ENCODE data around the gene RBMX.

DNA sequence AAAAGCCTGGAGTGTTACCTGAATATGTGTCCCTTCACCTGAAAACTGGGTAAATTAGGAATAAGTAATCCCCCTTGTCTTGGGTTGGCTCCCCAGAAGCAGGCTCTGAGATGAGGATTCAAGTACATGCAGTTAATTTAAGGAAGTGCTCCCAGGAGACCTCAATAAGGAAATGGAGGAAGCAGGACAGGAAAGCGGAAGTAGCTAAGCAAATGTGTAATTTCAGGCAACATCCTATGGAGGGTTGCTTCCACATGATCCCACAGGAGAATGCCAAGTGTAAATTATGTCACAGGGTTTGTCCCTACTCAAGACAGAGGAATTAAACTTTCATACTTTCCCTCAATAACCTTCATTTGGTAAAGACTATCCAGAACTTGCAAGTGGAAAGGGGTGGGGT is 51.7 kb downstream of the RBMX start:
- TF ChIP-seq POLR2A (IDR thresholded peaks at IDR 0.05; ENCODE audit: low read depth, low read length), result no peak
- TF ChIP-seq POLR2AphosphoS5 (IDR thresholded peaks at IDR 0.05; ENCODE audit: low read depth, low read length), result no peak
- TF ChIP-seq TAF1 (IDR thresholded peaks at IDR 0.05; ENCODE audit: low read depth, low read length), result no peak
- no peak for TF ChIP-seq SPI1 (IDR thresholded peaks at IDR 0.05; ENCODE audit: low read depth, low read length)

All from GM12891 (cell line).